ENCODE results near the gene PUS7L.

- TF ChIP-seq POLR2A (IDR thresholded peaks at IDR 0.05; ENCODE audit: low read depth, low read length) = no peak
- no peak for TF ChIP-seq TAF1 (IDR thresholded peaks at IDR 0.05; ENCODE audit: borderline replicate concordance, low read depth, low read length)
- TF ChIP-seq POLR2AphosphoS5 (IDR thresholded peaks at IDR 0.05; ENCODE audit: low read depth, low read length) = no peak
Observed at GRCh38 chr12:43763769-43764168, 5.2 kb upstream of the PUS7L start.
